ENCODE results near the gene ALKBH3. TPM values are rescaled to one million over a fixed set of nuclear protein-coding genes. Genes with fewer than 3 reads are reported as not detected.

ALKBH3 gene
- total and polyA plus RNA-seq, 2 of the 13 experiments (the other 11 are each of a cell fraction or from before 2014, with no cell fraction given), result 17.8 to 36.1 TPM

DNA sequence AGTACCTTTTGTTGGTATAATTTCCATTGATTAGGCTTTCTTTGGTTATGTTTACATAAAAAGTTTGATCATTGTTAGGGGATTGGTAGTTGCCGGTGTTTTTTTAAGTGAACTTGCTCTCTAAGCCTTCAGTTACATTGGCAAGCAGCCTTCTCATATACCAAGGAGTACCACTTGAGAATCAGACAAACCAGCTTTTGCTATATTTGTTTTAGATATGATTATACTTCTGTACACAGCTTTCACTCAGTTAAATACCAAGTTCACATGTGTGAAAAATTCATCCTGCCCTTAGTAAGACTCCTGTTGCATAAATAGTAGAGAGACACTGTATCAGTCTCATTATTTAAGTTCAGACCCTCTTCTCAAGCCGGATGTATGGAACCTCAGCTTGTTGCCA, 22.4 kb downstream of the ALKBH3 start (continued):
- TF ChIP-seq, protein P1, sequence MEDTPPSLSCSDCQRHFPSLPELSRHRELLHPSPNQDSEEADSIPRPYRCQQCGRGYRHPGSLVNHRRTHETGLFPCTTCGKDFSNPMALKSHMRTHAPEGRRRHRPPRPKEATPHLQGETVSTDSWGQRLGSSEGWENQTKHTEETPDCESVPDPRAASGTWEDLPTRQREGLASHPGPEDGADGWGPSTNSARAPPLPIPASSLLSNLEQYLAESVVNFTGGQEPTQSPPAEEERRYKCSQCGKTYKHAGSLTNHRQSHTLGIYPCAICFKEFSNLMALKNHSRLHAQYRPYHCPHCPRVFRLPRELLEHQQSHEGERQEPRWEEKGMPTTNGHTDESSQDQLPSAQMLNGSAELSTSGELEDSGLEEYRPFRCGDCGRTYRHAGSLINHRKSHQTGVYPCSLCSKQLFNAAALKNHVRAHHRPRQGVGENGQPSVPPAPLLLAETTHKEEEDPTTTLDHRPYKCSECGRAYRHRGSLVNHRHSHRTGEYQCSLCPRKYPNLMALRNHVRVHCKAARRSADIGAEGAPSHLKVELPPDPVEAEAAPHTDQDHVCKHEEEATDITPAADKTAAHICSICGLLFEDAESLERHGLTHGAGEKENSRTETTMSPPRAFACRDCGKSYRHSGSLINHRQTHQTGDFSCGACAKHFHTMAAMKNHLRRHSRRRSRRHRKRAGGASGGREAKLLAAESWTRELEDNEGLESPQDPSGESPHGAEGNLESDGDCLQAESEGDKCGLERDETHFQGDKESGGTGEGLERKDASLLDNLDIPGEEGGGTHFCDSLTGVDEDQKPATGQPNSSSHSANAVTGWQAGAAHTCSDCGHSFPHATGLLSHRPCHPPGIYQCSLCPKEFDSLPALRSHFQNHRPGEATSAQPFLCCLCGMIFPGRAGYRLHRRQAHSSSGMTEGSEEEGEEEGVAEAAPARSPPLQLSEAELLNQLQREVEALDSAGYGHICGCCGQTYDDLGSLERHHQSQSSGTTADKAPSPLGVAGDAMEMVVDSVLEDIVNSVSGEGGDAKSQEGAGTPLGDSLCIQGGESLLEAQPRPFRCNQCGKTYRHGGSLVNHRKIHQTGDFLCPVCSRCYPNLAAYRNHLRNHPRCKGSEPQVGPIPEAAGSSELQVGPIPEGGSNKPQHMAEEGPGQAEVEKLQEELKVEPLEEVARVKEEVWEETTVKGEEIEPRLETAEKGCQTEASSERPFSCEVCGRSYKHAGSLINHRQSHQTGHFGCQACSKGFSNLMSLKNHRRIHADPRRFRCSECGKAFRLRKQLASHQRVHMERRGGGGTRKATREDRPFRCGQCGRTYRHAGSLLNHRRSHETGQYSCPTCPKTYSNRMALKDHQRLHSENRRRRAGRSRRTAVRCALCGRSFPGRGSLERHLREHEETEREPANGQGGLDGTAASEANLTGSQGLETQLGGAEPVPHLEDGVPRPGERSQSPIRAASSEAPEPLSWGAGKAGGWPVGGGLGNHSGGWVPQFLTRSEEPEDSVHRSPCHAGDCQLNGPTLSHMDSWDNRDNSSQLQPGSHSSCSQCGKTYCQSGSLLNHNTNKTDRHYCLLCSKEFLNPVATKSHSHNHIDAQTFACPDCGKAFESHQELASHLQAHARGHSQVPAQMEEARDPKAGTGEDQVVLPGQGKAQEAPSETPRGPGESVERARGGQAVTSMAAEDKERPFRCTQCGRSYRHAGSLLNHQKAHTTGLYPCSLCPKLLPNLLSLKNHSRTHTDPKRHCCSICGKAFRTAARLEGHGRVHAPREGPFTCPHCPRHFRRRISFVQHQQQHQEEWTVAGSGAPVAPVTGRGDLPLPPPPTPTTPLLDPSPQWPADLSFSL (CRISPR knock-in tag; IDR thresholded peaks at IDR 0.05), result no peak
- TF ChIP-seq ARID5B (CRISPR knock-in tag; IDR thresholded peaks at IDR 0.05), result no peak
- no peak for TF ChIP-seq SKI (IDR thresholded peaks at IDR 0.05; ENCODE audit: partially characterized antibody)
- no peak for TF ChIP-seq BRD4 (CRISPR knock-in tag; IDR thresholded peaks at IDR 0.05)
- no peak for TF ChIP-seq ISX (CRISPR knock-in tag; conservative IDR thresholded peaks at IDR 0.05)
- no peak for TF ChIP-seq ZNF282 (IDR thresholded peaks at IDR 0.05; ENCODE audit: partially characterized antibody)
- TF ChIP-seq HHEX (CRISPR knock-in tag; IDR thresholded peaks at IDR 0.05), result no peak
- TF ChIP-seq, protein P2, sequence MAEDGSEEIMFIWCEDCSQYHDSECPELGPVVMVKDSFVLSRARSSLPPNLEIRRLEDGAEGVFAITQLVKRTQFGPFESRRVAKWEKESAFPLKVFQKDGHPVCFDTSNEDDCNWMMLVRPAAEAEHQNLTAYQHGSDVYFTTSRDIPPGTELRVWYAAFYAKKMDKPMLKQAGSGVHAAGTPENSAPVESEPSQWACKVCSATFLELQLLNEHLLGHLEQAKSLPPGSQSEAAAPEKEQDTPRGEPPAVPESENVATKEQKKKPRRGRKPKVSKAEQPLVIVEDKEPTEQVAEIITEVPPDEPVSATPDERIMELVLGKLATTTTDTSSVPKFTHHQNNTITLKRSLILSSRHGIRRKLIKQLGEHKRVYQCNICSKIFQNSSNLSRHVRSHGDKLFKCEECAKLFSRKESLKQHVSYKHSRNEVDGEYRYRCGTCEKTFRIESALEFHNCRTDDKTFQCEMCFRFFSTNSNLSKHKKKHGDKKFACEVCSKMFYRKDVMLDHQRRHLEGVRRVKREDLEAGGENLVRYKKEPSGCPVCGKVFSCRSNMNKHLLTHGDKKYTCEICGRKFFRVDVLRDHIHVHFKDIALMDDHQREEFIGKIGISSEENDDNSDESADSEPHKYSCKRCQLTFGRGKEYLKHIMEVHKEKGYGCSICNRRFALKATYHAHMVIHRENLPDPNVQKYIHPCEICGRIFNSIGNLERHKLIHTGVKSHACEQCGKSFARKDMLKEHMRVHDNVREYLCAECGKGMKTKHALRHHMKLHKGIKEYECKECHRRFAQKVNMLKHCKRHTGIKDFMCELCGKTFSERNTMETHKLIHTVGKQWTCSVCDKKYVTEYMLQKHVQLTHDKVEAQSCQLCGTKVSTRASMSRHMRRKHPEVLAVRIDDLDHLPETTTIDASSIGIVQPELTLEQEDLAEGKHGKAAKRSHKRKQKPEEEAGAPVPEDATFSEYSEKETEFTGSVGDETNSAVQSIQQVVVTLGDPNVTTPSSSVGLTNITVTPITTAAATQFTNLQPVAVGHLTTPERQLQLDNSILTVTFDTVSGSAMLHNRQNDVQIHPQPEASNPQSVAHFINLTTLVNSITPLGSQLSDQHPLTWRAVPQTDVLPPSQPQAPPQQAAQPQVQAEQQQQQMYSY (CRISPR knock-in tag; IDR thresholded peaks at IDR 0.05), result no peak
